ENCODE data around the gene KPNA1. TPM values are rescaled to one million over a fixed set of nuclear protein-coding genes. Genes with fewer than 3 reads are reported as not detected.

The KPNA1 gene
- total RNA-seq, 4 donors from 2014 or later, result 8.6 to 108 (median 30.2) TPM

GRCh38 chr3:122374034-122374433 is 140.7 kb downstream of the KPNA1 start:
- no peaks in the 10 kb centered on the region for H3K9me3 ChIP-seq
- TF ChIP-seq EP300 (IDR thresholded peaks at IDR 0.05; ENCODE audit: low read depth) (no peak), POLR2A (IDR thresholded peaks at IDR 0.05) (no peak), CTCF (IDR thresholded peaks at IDR 0.05) (no peak)
- H3K27ac ChIP-seq, result no peak overlapping the region
- no peaks in the 10 kb centered on the region for H3K27me3 ChIP-seq
- no peak overlapping the region for H3K4me3 ChIP-seq
- H3K4me1 ChIP-seq, result peaks cover 0 to 10% (median 5%) of the 10 kb centered on the region in 4 donors
- WGBS, 2 donors (ENCODE audit: low coverage in 1 of 2), result 60 to 90% methylated on average over 1 of the region's 1 CpG
- in situ Hi-C loops (cut with MboI; ENCODE audit: low pct_ligation_motif_present in 1 of 4, low pct_unique_long_range_greater_than_20kb in 1 of 4, low sequenced_read_pairs in 3 of 4) (no loop called here), intact Hi-C loops (cut with DNase I; ENCODE audit: low total_unique reads) (no loop called here)
- H3K36me3 ChIP-seq, result no peaks in the 10 kb centered on the region
- DNase-seq, result no peak

Small RNA genes within 50 kb of the gene (small RNA-seq; reads per million reads assigned to genes)
- gene AC083798.1, result 0 reads per million in 4 donors
- gene AC096861.1, result 0 reads per million in 4 donors

Other genes with a start within 250 kb of the KPNA1 start
- gene CSTA, start 189.7 kb downstream of the KPNA1 start, total RNA-seq, result 1 to 10 TPM in 1 of 4 donors, not detected in 3; 1.4 TPM
- 10 to 100 TPM in 2 of 4 donors, 1 to 10 TPM in 2; 4.5 to 28.7 (median 10.7) TPM for gene MIX23, start 131.7 kb downstream of the KPNA1 start, total RNA-seq
- 100 to 1,000 TPM in 1 of 4 donors, 10 to 100 TPM in 3; 11.2 to 116 (median 57.6) TPM for gene FAM162A, start 130.8 kb downstream of the KPNA1 start, total RNA-seq
- 1 to 10 TPM in 3 of 4 donors, not detected in 1; 2.2 to 2.6 (median 2.5) TPM for gene WDR5B, start 98.9 kb downstream of the KPNA1 start, total RNA-seq
- gene PARP9, start 49.4 kb upstream of the KPNA1 start, total RNA-seq, result 10 to 100 TPM; 24.2 to 35.8 (median 29.1) TPM
- 10 to 100 TPM; 22.3 to 32.4 (median 26.7) TPM for gene DTX3L, start 49.4 kb upstream of the KPNA1 start, total RNA-seq
- gene PARP15, start 62.7 kb upstream of the KPNA1 start, total RNA-seq, result 10 to 100 TPM in 1 of 4 donors, 1 to 10 TPM in 3; 1.2 to 10.3 (median 4.2) TPM
- 100 to 1,000 TPM in 1 of 4 donors, 10 to 100 TPM in 3; 35.9 to 211 (median 56.7) TPM for gene PARP14, start 165.9 kb upstream of the KPNA1 start, total RNA-seq

Measured in transverse colon (tissue), 4 donors.